GM12874 (cell line): ENCODE data around the gene KIAA1210.

Experiments
- CTCF ChIP-seq: IDR thresholded peaks from 2 replicates; pipeline ENCODE4 v1.5.1; 2011; ENCODE audit warnings: low read depth, mild to moderate bottlenecking, control low read depth, low read length, moderate library complexity; ENCODE audit not compliant: insufficient read depth

KIAA1210 gene

GRCh38 chrX:119075270-119076025, 52.2 kb downstream of the KIAA1210 start:
- TF ChIP-seq CTCF = no peak

- TF ChIP-seq CTCF = no peak
Measured at GRCh38 chrX:119073911-119074310, 53.7 kb downstream of the KIAA1210 start.

GRCh38 chrX:119073200-119073905, 54.3 kb downstream of the KIAA1210 start:
- TF ChIP-seq CTCF = no peak

- TF ChIP-seq CTCF = no peak
Measured at GRCh38 chrX:119072744-119073143, 54.9 kb downstream of the KIAA1210 start, which contains the start of gene CT47C1. TSS of gene CT47C1 (plus strand) at chrX:119072993. CDS start at chrX:119073226, 233 bp downstream.

- no peak for TF ChIP-seq CTCF
Measured at GRCh38 chrX:119071381-119071780, 56.2 kb downstream of the KIAA1210 start.

GRCh38 chrX:119069762-119070161, 57.9 kb downstream of the KIAA1210 start:
- TF ChIP-seq CTCF = no peak

GRCh38 chrX:119069128-119069527, 58.5 kb downstream of the KIAA1210 start:
- no peak for TF ChIP-seq CTCF
